IPS-11a (cell line): ENCODE data around the gene TXN.
"Not testable (repeated sequence)": the region's sequence is repeated elsewhere in the genome, so short reads cannot be mapped to it uniquely, and the experiment has no call there.

Experiments
- H3K4me3 ChIP-seq: one replicate; pipeline ENCODE4 v1.5.1; 2013; ENCODE audit warnings: low read depth, low read length, control low read depth

The TXN gene

DNA sequence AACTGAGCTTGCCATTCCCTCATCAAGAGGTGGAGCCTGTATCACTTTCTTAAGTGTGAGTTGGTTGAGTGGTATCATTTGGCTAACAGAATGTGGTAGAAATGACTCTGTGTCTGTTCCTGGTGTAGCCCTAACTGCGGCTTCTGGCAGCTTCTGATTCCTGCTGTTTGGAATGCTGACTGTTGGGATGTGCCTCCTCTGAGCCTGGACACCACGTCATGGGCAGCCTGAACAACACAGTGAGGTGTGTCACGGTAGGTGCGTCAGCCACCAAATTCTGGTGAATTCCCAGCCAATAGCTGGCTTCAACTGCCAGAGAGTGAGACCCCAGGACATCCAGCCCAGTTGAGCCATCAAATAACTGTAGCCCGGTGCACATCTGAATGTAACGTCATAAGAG, 42.2 kb downstream of the TXN start:
- H3K4me3 ChIP-seq, result no peak overlapping the region

DNA sequence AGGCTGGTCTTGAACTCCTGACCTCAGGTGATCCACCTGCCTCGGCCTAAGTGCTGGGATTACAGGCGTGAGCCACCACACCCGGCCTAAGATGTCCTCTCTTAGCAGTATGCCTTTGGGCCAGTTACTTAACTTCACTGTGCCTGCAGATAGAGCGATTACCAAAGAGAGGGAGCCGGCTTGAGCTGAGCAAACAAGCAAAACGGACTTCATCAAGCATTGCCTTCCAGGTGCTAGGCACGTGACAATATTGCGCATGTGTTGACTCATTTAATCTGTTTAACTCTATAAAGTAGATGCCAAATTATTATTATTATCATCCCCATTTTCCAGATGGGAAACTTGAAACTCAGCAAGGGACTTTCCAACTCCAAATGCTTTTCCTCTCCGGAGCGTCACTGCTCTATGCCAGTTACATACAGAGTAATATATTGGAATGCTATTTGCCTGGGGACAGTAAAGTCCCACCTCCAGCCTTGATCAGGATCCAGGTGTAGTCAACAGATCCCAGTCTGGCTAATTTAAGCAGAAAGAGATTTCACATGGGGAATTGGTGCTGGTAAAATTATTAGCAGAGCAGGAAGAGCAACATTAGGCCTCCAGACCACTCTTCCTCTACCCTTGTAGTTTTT, 42.8 kb downstream of the TXN start:
- H3K4me3 ChIP-seq, result no peak overlapping the region

DNA sequence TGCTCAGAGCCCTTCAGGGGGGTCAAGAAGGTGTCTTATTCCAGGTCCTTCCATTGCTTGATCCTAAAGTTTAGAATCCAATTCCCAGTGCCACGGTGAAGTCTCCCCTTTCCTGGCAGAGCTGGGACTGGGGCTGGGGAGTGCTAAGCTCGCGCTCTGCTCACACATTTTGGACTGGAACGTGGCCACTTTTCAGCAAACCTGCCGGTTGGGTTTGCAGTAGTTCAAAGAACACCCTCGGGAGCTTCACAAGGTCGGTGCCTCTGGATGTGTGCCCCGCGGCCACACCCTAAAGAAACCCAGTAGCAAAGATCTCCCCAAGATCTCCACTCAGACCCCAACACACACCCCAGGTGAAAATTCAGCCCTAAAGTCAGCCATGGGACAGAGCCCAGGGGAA, 48.3 kb downstream of the TXN start, which contains the start of gene C9orf152:
TSS of gene C9orf152 (minus strand) at position 129 of the 400 bp plus-strand sequence. CDS start 580 bp downstream, outside the sequence.
- H3K4me3 ChIP-seq, result no peak within 1 kb of the TSS

DNA sequence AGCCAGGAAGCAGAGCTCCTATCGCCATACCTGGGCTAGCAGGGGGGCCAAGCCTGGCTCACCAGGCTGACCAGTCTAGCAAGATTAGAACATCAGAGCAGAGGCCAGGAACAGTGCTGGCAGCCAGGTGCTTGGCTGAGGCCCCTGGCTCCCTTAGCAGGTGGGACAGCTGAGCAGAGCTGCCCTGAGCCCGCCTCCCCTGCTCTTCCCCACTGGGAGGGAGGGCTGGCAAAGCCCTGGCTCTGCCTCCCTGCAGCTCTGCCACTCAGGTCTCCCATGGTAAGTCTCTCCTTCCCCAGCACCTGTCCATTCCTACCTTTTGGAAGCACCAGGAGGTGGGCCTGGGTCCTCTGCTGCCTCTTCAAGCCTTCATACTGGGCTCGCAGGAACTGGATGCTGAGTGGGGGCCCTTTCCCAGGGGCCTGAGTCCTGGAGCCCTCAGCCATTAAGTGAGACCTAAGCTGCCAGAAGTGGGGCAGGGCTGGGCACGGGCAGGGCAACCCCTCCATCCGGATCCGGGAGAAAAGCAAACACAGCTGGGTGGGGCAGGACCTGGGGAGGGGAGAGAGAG, 49.2 kb downstream of the TXN start:
- H3K4me3 ChIP-seq, result no peak overlapping the region

DNA sequence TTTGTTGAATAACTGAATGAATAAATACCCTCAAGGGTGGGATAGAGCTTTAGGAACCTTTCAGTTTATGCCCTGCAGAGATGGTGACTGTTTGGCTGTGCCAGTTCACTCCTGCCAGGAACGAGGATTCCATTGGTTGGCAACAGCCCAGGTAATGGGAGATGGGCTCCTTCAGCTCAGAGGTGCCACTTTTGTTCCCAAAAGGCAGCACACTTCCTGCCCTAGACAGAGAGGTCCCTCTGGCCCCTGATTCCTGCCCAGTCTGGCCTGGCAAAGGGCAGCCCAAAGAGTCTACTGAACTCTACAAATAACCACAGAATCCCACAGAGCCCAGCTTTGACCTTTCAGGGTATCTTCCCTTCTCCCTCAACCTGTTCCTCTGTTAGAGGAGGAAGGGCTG, 49.9 kb downstream of the TXN start:
- H3K4me3 ChIP-seq, result no peak overlapping the region

DNA sequence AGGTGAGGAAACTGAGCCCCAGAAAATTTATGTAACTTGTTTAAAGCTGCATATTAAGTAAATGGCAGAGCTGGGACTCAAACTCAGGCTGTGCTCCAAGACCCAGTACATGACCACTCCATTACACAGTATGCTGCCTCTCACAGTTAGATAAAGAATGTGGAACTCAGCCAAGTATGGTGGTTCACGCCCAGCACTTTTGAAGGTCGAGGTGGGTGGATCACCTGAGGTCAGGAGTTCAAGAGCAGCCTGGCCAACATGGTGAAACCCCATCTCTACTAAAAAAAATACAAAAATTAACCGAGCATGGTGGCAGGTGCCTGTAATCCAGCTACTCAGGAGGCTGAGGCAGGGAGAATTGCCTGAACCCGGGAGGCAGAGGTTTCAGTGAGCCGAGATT, 50.7 kb downstream of the TXN start:
- H3K4me3 ChIP-seq, result not testable (repeated sequence)

DNA sequence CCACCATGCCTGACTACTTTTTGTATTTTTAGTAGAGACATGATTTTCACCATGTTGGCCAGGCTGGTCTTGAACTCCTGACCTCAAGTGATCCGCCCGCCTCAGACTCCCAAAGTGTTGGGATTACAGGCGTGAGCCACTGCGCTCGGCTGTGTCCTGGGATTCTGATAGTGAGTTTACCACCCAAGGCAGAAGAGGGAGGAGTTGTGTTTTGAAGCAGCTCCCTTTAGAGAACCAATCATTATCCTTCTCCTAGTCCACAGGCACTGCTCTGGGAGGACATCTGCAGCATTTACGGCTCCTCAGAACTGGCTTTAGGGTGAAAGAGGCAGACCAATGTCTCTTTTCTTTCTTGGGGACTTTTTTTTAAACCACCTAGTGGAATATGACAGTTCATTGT, 54.1 kb downstream of the TXN start:
- no peak overlapping the region for H3K4me3 ChIP-seq

DNA sequence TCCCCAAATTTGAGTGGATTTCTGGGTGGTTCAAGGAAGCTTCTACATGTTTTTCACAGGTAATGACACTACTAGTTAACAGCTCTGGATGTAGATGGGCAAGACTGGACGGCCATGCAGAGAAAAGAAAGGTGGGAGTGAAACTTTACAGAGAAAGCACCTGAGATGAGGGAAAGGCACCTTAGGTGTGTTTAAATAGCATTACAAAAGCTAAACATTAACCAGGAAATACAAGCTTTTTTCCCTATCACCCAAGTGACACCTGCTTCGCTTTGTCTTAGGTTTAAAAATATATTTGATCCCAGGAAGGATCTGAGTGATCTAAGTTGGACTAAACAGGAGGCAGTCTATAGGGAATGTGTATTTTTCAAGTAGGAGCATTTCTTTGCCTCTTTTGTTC, 56.7 kb downstream of the TXN start:
- no peak overlapping the region for H3K4me3 ChIP-seq

DNA sequence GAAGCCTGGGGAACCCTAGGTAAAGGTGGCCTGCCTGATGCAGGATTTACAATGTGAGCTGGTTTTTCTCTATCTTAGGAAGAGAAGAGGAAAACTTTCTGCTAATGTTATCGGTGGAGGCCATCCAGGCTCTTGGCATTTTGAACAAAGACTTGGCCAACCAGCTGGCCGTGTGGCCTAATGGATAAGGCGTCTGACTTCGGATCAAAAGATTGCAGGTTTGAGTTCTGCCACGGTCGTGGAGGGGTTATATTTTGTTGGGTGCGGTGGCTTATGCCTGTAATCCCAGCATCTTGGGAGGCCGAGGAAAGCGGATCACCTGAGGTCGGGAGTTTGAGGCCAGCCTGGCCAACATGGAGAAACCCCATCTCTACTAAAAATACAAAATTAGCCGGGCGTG, 58.0 kb downstream of the TXN start:
- H3K4me3 ChIP-seq, result no peak overlapping the region

DNA sequence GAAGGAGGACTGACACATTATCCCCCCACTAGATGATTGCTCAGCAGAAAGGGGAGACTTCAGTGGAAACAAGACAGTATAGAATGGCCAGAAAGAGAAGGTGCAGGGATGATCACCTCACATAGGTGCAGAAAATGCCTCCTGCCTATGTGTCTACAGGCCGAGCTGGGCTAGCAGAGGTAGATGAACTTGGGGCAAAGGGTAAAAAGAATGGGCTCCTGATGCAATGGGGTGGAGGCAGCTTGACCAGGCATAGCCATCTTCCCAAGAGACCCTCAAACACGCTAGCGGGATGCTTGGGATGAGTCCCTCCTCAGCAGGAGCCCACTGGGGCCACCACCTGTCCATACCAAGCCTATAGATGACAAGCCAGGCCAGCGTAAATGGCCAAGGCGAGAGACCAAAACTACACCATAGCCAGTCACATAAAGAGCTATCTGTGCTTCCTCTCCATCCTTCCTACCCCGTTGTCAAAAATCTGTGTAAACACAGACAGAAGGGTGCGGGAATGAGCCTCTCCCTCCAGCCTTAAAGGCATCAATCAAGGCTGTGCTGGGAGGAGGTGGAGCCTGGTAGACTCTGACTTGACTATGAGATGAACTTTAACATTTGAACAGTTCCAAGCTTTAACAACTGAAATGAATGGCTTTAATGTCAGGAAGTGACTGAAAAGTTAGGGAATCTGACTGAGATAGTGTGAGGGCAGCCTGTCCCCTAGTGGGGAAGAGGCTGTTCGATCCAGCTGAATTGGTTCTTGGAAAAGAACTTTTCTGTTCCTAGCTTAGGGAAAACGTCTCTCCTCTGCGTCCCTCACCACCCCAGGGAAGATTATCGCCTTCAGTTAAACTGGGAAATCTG, 58.7 kb downstream of the TXN start:
- H3K4me3 ChIP-seq, result no peak overlapping the region

DNA sequence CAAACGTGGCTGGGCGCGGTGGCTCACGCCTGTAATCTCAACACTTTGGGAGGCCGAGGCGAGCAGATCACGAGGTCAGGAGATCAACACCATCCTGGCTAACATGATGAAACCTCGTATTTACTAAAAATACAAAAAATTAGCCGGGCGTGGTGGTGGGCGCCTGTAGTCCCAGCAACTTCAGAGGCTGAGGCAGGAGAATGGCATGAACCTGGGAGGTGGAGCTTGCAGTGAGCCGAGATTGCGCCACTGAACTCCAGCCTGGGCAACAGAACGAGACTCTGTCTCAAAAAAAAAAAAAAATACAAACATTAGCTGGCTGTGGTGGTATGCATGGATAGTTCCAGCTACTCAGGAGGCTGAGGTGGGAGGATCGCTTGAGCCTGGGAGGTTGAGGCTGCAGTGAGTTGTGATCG, 60.2 kb downstream of the TXN start:
- H3K4me3 ChIP-seq, result not testable (repeated sequence)
